Esophagus muscularis mucosa (tissue), 4 donors: ENCODE results near the gene NEURL1B. TPM values are rescaled to one million over a fixed set of nuclear protein-coding genes. Genes with fewer than 3 reads are reported as not detected.
A peak's percentile ranks its signal among the peaks of the same experiment; 100 is the strongest.

Source experiments
- DNase-seq: peaks from one replicate; pipeline ENCODE4 v3.0.0-alpha.2; 2017; ENCODE audit errors: extremely low spot score
- H3K27ac ChIP-seq, 4 donors: fragments of 200-600 bp; sonication (generic); replicated peaks in 1 of 4; 1 replicate in 3 of 4; 2 replicates in 1 of 4; pipeline ENCODE4 v1.5.1; 2016 to 2019; ENCODE audit warnings: mild to moderate bottlenecking in 1 of 4
- H3K27me3 ChIP-seq, 4 donors: fragments of 200-600 bp; sonication (generic); one replicate each; pipeline versions ENCODE4 v1.5.1 to v1.6.0; 2016 to 2019
- H3K36me3 ChIP-seq, 4 donors: fragments of 200-600 bp; sonication (generic); one replicate each; pipeline ENCODE4 v1.5.1; 2016 to 2019
- H3K4me1 ChIP-seq, 4 donors: fragments of 200-600 bp; sonication (generic); one replicate each; pipeline ENCODE4 v1.5.1; 2016 to 2019
- H3K4me3 ChIP-seq, 4 donors: fragments of 200-600 bp; sonication (generic); 1 replicate in 2 of 4; 2 replicates in 2 of 4; pipeline ENCODE4 v1.5.1; 2016 to 2019; ENCODE audit warnings: mild to moderate bottlenecking in 4 of 4, moderate library complexity in 1 of 4
- H3K9me3 ChIP-seq, 4 donors: fragments of 200-600 bp; sonication (generic); 1 replicate in 3 of 4; 2 replicates in 1 of 4; pipeline ENCODE4 v1.5.1; 2016 to 2019
- EP300 ChIP-seq: sonication (generic); formaldehyde crosslinking; IDR thresholded peaks from one replicate; pipeline ENCODE4 v1.6.1; 2017; ENCODE audit warnings: antibody characterized with exemption
- POLR2A ChIP-seq: fragments of 450-650 bp; IDR thresholded peaks from one replicate; pipeline ENCODE4 v1.6.1; 2017; ENCODE audit warnings: antibody characterized with exemption, moderate library complexity, mild to moderate bottlenecking, low read depth
- POLR2AphosphoS5 ChIP-seq, 2 donors: sonication (generic); formaldehyde crosslinking; IDR thresholded peaks; one replicate each; pipeline ENCODE4 v1.6.1; 2017; ENCODE audit warnings: antibody characterized with exemption in 2 of 2
- WGBS: methylation state at CpG from one replicate; pipeline ENCODE4 v1.1.5; 2018; 5-methylcytosine and 5-hydroxymethylcytosine counted together
- intact Hi-C: fragments of 100-400 bp; cut with DNase I; formaldehyde crosslinking; loops from one replicate; pipeline ENCODE4 v1.15.1; 2023
- total RNA-seq, 4 donors: library from RNA; depleted of rRNA; stranded (reverse); fragments of >200 nt; gene quantifications; one replicate each; pipeline versions ENCODE4 v1.1.0 to v1.2.1, GENCODE V29; 2016
- TF ChIP-seq, protein P1 (sequence below), 3 experiments: fragments of 200-600 bp in 2 of 3; fragments of 450-650 bp in 1 of 3; sonication (generic) in 2 of 3; IDR thresholded peaks; one replicate each; pipeline ENCODE4 v1.5.1; 2017 to 2019; ENCODE audit warnings: antibody characterized with exemption in 3 of 3, mild to moderate bottlenecking in 2 of 3, moderate library complexity in 1 of 3

The NEURL1B gene
- total RNA-seq, 4 donors from 2014 or later, result 34.1 to 87.1 (median 60.2) TPM

DNA sequence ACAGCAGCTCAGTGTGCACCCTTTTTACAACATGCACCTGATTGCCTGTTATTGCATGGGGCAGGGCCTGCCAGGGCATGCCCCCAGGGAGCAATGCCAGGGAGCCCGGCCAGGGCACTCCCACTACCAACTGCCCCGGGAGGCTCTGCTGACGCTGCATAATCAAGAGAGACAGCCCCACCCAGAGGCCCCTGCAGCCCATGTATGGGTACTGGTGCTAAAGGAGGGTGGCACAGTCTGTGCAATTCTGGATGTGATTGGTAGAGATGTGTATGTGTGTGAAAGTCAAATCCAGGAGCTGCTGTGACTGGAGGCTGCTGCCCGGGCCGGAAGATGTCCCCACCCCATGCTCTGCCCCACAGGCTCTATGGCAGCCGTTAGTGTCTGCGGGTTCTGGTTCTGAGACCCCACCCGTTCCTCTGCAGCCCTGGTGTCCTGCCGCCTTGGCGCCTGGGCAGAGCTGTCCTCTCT is 3.9 kb upstream of the NEURL1B start:
- Histone ChIP-seq H3K27me3 (no peaks in the 10 kb centered on the region), H3K9me3 (no peaks in the 10 kb centered on the region), H3K4me1 (peaks cover 6 to 34% (median 27%) of the 10 kb centered on the region in 4 donors), H3K4me3 (no peak overlapping the region), H3K27ac (no peak overlapping the region), H3K36me3 (no peaks in the 10 kb centered on the region)
- intact Hi-C loops, result no loop called here
- TF ChIP-seq EP300 (no peak), POLR2AphosphoS5 (IDR thresholded peaks at IDR 0.05) (peak in 1 of 2 donors; percentile 4)
- TF ChIP-seq, protein P1, sequence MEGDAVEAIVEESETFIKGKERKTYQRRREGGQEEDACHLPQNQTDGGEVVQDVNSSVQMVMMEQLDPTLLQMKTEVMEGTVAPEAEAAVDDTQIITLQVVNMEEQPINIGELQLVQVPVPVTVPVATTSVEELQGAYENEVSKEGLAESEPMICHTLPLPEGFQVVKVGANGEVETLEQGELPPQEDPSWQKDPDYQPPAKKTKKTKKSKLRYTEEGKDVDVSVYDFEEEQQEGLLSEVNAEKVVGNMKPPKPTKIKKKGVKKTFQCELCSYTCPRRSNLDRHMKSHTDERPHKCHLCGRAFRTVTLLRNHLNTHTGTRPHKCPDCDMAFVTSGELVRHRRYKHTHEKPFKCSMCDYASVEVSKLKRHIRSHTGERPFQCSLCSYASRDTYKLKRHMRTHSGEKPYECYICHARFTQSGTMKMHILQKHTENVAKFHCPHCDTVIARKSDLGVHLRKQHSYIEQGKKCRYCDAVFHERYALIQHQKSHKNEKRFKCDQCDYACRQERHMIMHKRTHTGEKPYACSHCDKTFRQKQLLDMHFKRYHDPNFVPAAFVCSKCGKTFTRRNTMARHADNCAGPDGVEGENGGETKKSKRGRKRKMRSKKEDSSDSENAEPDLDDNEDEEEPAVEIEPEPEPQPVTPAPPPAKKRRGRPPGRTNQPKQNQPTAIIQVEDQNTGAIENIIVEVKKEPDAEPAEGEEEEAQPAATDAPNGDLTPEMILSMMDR (IDR thresholded peaks at IDR 0.05), result no peak
- 54% methylated on average over 8 of the region's 10 CpGs for WGBS
- no peak for DNase-seq

DNA sequence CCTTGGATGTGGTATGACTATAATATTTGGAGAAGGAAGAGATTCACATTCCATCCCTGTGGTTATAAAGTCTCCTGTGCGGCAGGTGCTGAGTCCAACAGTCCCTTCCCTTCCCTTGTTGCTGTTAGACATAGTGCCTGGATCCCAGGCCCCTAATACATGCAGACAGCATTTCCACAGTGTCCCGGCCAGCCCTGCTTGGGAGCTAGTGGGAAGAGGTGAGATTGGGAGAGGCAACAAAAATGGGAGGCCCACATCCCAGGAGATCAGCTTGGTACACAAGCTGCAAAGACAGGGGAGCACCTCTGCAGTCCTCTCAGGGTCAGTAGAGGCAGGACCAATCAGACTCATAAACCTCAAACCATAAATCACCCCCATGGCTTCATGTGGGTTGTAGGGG is 3.3 kb upstream of the NEURL1B start:
- no peak for DNase-seq
- H3K27ac ChIP-seq, result no peak overlapping the region
- intact Hi-C loops, result no loop called here
- H3K4me3 ChIP-seq, result no peak overlapping the region
- no peaks in the 10 kb centered on the region for H3K36me3 ChIP-seq
- H3K9me3 ChIP-seq, result no peaks in the 10 kb centered on the region
- H3K27me3 ChIP-seq, result no peaks in the 10 kb centered on the region
- H3K4me1 ChIP-seq, result peaks cover 6 to 40% (median 33%) of the 10 kb centered on the region in 4 donors
- 84% methylated on average over 2 of the region's 2 CpGs for WGBS
- TF ChIP-seq EP300 (no peak), POLR2A (no peak), POLR2AphosphoS5 (IDR thresholded peaks at IDR 0.05) (no peak)
- TF ChIP-seq, protein P1 (IDR thresholded peaks at IDR 0.05), result no peak

DNA sequence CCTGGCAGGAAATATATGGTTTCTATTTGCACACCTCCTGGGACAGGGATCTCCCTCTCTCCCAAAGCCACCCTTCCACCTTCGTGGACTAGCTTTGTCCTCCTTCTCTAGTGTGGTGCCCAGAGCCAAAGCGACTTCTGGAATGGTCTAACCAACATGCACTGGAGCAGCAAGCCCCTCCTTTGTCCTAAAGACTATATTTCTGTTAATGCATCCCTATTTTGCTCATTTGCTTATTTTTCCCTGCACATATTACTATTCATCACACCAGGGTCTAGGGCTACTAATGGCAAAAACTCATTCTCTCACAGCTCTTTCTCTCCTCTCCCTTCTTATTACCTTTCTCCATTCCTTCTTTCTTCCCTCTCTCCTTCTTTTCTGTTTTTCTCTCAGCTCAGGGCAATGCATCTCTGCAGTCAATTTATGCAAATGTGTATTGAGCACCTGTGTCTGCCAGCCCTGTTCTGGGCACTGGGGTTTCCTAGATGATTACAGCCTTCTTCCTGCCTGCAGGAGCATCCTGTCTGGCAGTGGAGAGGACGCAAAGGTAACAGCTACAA is 2.8 kb upstream of the NEURL1B start:
- Histone ChIP-seq H3K9me3 (no peaks in the 10 kb centered on the region), H3K36me3 (no peaks in the 10 kb centered on the region), H3K4me3 (no peak overlapping the region), H3K4me1 (peaks cover 6 to 46% (median 39%) of the 10 kb centered on the region in 4 donors), H3K27me3 (no peaks in the 10 kb centered on the region), H3K27ac (no peak overlapping the region)
- intact Hi-C loops, result no loop called here
- no peak for DNase-seq
- TF ChIP-seq POLR2A, result no peak
- TF ChIP-seq, protein P1 (IDR thresholded peaks at IDR 0.05), result no peak
- no peak for TF ChIP-seq EP300
- TF ChIP-seq POLR2AphosphoS5 (IDR thresholded peaks at IDR 0.05), result no peak
- WGBS, result 88% methylated on average over 3 of the region's 3 CpGs

DNA sequence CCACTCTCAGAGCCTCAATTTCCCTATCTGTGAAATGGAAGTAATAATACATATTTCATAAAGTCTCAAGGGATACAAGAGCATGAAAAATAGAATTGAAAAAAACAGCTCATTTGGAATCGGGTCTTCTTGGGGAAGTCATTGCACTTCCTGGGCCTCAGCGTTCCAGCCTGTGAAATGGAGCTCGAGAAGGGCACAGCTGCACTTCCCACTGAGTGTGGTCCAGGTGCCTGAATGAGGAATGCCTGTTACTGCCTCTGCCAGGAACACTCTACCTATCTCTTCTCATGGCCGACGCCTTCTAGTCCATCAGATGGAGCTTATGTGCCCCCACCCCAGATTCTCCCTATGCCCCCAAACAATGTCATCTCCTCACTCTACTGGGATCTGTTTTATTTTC is 924 bp upstream of the NEURL1B start:
- no peaks in the 10 kb centered on the region for H3K9me3 ChIP-seq
- peak overlapping the region; percentile 83 to 96 (median 94) for H3K27ac ChIP-seq
- intact Hi-C loops, result loop anchor here (2.0 to 10.0 kb wide), 3 partner anchors 57 to 161 kb away; no protein-coding TSS in a partner anchor
- H3K4me3 ChIP-seq, result peak overlapping the region in 2 of 4 donors; percentile 91 to 98
- no peak for DNase-seq
- H3K27me3 ChIP-seq, result no peaks in the 10 kb centered on the region
- H3K4me1 ChIP-seq, result peaks cover 9 to 64% (median 57%) of the 10 kb centered on the region in 4 donors
- WGBS, result 83% methylated on average over 5 of the region's 5 CpGs
- TF ChIP-seq, protein P1 (IDR thresholded peaks at IDR 0.05), result no peak
- no peak for TF ChIP-seq POLR2AphosphoS5 (IDR thresholded peaks at IDR 0.05)
- TF ChIP-seq POLR2A, result no peak
- TF ChIP-seq EP300, result no peak
- peaks cover 0 to 4% (median 1%) of the 10 kb centered on the region in 4 donors for H3K36me3 ChIP-seq
